Common myeloid progenitor, CD34-positive (primary cell): ENCODE results near the gene FIBCD1.

Experiments
- CTCF ChIA-PET: fragments of 350-600 bp; sonication (Branson Sonifier 250); formaldehyde crosslinking; loops from one replicate; lab custom pipeline; 2021; ENCODE audit warnings: antibody characterized with exemption; lab: Charles Lee
- POLR2A ChIA-PET: fragments of 350-600 bp; sonication (Branson Sonifier 250); formaldehyde crosslinking; loops from one replicate; lab custom pipeline; 2021; ENCODE audit warnings: antibody characterized with exemption; lab: Charles Lee
- DNase-seq, 3 donors: peaks; one replicate each; pipeline versions ENCODE4 v3.0.0 to v3.0.0-alpha.2; 2013
- H3K27ac ChIP-seq, 2 experiments: 1 replicate in 1 of 2; 2 replicates in 1 of 2; pipeline ENCODE4 v1.7.0; 2013; ENCODE audit warnings: inconsistent platforms in 2 of 2, low read length in 2 of 2, mild to moderate bottlenecking in 2 of 2, low read depth in 1 of 2, moderate library complexity in 1 of 2; ENCODE audit not compliant: severe bottlenecking in 2 of 2, insufficient read depth in 1 of 2, poor library complexity in 1 of 2
- H3K27me3 ChIP-seq, 5 experiments: replicated peaks in 2 of 5; 1 replicate in 3 of 5; 2 replicates in 2 of 5; pipeline versions ENCODE4 v1.6.1 to v1.7.0; 2013; ENCODE audit warnings: low read length in 4 of 5, mild to moderate bottlenecking in 2 of 5, moderate library complexity in 2 of 5, inconsistent platforms in 1 of 5; ENCODE audit not compliant: insufficient read depth in 5 of 5, control insufficient read depth in 4 of 5
- H3K36me3 ChIP-seq, 4 experiments: 1 replicate in 2 of 4; 2 replicates in 2 of 4; pipeline versions ENCODE4 v1.6.1 to v1.7.0; 2013; ENCODE audit warnings: low read length in 3 of 4, control low read depth in 1 of 4, mild to moderate bottlenecking in 1 of 4; ENCODE audit not compliant: control insufficient read depth in 4 of 4, insufficient read depth in 4 of 4
- H3K4me1 ChIP-seq, 4 experiments: 1 replicate in 3 of 4; 2 replicates in 1 of 4; pipeline versions ENCODE4 v1.6.1 to v1.7.1; 2013; ENCODE audit warnings: low read length in 3 of 4, mild to moderate bottlenecking in 3 of 4, control low read depth in 1 of 4, inconsistent platforms in 1 of 4, moderate library complexity in 1 of 4; ENCODE audit not compliant: control insufficient read depth in 4 of 4, insufficient read depth in 4 of 4; ENCODE audit errors: control extremely low read depth in 1 of 4
- H3K4me3 ChIP-seq, 7 experiments: 1 replicate in 4 of 7; 2 replicates in 3 of 7; pipeline versions ENCODE4 v1.5.1 to v1.7.0; 2013; ENCODE audit warnings: mild to moderate bottlenecking in 7 of 7, low read length in 6 of 7, moderate library complexity in 6 of 7, inconsistent platforms in 2 of 7, low read depth in 2 of 7, control low read depth in 1 of 7; ENCODE audit not compliant: insufficient read depth in 4 of 7, control insufficient read depth in 1 of 7; ENCODE audit errors: extremely low read depth in 1 of 7
- H3K9me3 ChIP-seq, 5 experiments: 1 replicate in 4 of 5; 2 replicates in 1 of 5; pipeline versions ENCODE4 v1.6.1 to v1.7.1; 2013; ENCODE audit warnings: low read length in 4 of 5, mild to moderate bottlenecking in 2 of 5, inconsistent platforms in 1 of 5, low read depth in 1 of 5, moderate library complexity in 1 of 5; ENCODE audit not compliant: control insufficient read depth in 4 of 5, insufficient read depth in 2 of 5; ENCODE audit errors: control extremely low read depth in 1 of 5
- WGBS: methylation state at CpG from one replicate; pipeline ENCODE4 v1.1.5; 2013; ENCODE audit not compliant: insufficient coverage; 5-methylcytosine and 5-hydroxymethylcytosine counted together

The FIBCD1 gene

GRCh38 chr9:130985029-130985428 lies 46.0 kb upstream of the FIBCD1 start:
- POLR2A ChIA-PET, result interaction anchor here (0.6 kb wide), 1 partner anchor 116 kb away, joined by 3 read pairs; no protein-coding TSS in a partner anchor
- Histone ChIP-seq H3K9me3 (no peaks in the 10 kb centered on the region), H3K4me1 (peaks cover 0 to 20% (median 15%) of the 10 kb centered on the region in 4 experiments), H3K36me3 (no peaks in the 10 kb centered on the region), H3K27me3 (peaks cover 0 to 3% (median 0%) of the 10 kb centered on the region in 5 experiments), H3K27ac (no peak overlapping the region), H3K4me3 (no peak overlapping the region)
- CTCF ChIA-PET, result interaction anchor here (1.3 to 2.0 kb wide), 2 partner anchors 13 to 114 kb away, joined by 4 to 6 read pairs; no protein-coding TSS in a partner anchor
- WGBS, result 100% methylated on average over 6 of the region's 6 CpGs
- no peak for DNase-seq

- 96% methylated on average over 8 of the region's 8 CpGs for WGBS
- no peak overlapping the region for H3K4me3 ChIP-seq
- no peak for DNase-seq
- CTCF ChIA-PET, result interaction anchor here (0.8 to 2.0 kb wide), 3 partner anchors 14 to 113 kb away, joined by 3 to 6 read pairs (median 4); no protein-coding TSS in a partner anchor
- H3K36me3 ChIP-seq, result no peaks in the 10 kb centered on the region
- peaks cover 0 to 3% (median 0%) of the 10 kb centered on the region in 5 experiments for H3K27me3 ChIP-seq
- H3K9me3 ChIP-seq, result no peaks in the 10 kb centered on the region
- POLR2A ChIA-PET, result no interaction called here
- no peak overlapping the region for H3K27ac ChIP-seq
- peaks cover 0 to 24% (median 15%) of the 10 kb centered on the region in 4 experiments for H3K4me1 ChIP-seq
Measured at GRCh38 chr9:130984521-130984920, 45.5 kb upstream of the FIBCD1 start.

- no peaks in the 10 kb centered on the region for H3K36me3 ChIP-seq
- CTCF ChIA-PET, result interaction anchor here (0.8 to 2.4 kb wide), 3 partner anchors 14 to 113 kb away, joined by 3 to 9 read pairs (median 4); no protein-coding TSS in a partner anchor
- WGBS, result 95% methylated on average over 10 of the region's 11 CpGs
- H3K4me3 ChIP-seq, result no peak overlapping the region
- no peaks in the 10 kb centered on the region for H3K9me3 ChIP-seq
- DNase-seq, result no peak
- POLR2A ChIA-PET, result no interaction called here
- peaks cover 0 to 3% (median 0%) of the 10 kb centered on the region in 5 experiments for H3K27me3 ChIP-seq
- H3K4me1 ChIP-seq, result peaks cover 0 to 24% (median 15%) of the 10 kb centered on the region in 4 experiments
- no peak overlapping the region for H3K27ac ChIP-seq
Measured at GRCh38 chr9:130983970-130984369, 44.9 kb upstream of the FIBCD1 start.

- POLR2A ChIA-PET, result no interaction called here
- H3K27ac ChIP-seq, result no peak overlapping the region
- H3K4me1 ChIP-seq, result peaks cover 0 to 24% (median 15%) of the 10 kb centered on the region in 4 experiments
- WGBS, result 98% methylated on average over 5 of the region's 6 CpGs
- no peak overlapping the region for H3K4me3 ChIP-seq
- CTCF ChIA-PET, result interaction anchor here (1.3 to 2.4 kb wide), 2 partner anchors 15 to 20 kb away, joined by 4 to 9 read pairs; no protein-coding TSS in a partner anchor
- H3K36me3 ChIP-seq, result no peaks in the 10 kb centered on the region
- peaks cover 0 to 3% (median 0%) of the 10 kb centered on the region in 5 experiments for H3K27me3 ChIP-seq
- no peak for DNase-seq
- no peaks in the 10 kb centered on the region for H3K9me3 ChIP-seq
Measured at GRCh38 chr9:130983359-130983670, 44.3 kb upstream of the FIBCD1 start.

- CTCF ChIA-PET, result interaction anchor here (0.6 to 2.4 kb wide), 6 partner anchors 16 to 116 kb away, joined by 3 to 9 read pairs (median 4); no protein-coding TSS in a partner anchor
- WGBS, result 98% methylated on average over 23 of the region's 25 CpGs
- POLR2A ChIA-PET, result interaction anchor here (0.7 kb wide), 1 partner anchor 44 kb away, joined by 3 read pairs; no protein-coding TSS in a partner anchor
Measured at GRCh38 chr9:130982636-130983358, 43.8 kb upstream of the FIBCD1 start.

GRCh38 chr9:130981756-130982137 lies 42.7 kb upstream of the FIBCD1 start:
- Histone ChIP-seq H3K4me3 (no peak overlapping the region), H3K27me3 (no peaks in the 10 kb centered on the region), H3K9me3 (no peaks in the 10 kb centered on the region), H3K27ac (no peak overlapping the region), H3K36me3 (no peaks in the 10 kb centered on the region), H3K4me1 (peaks cover 0 to 24% (median 15%) of the 10 kb centered on the region in 4 experiments)
- DNase-seq, result no peak
- WGBS, result 98% methylated on average over 10 of the region's 14 CpGs
- ChIA-PET CTCF (interaction anchor here (0.8 to 2.4 kb wide), 6 partner anchors 13 to 115 kb away, joined by 3 to 9 read pairs (median 4); no protein-coding TSS in a partner anchor), POLR2A (interaction anchor here (0.7 kb wide), 1 partner anchor 45 kb away, joined by 3 read pairs; no protein-coding TSS in a partner anchor)

More at GRCh38 chr9:130982636-130983358, 43.8 kb upstream of the FIBCD1 start:
- no peaks in the 10 kb centered on the region for H3K9me3 ChIP-seq
- no peak overlapping the region for H3K27ac ChIP-seq
- peaks cover 0 to 24% (median 15%) of the 10 kb centered on the region in 4 experiments for H3K4me1 ChIP-seq
- no peak overlapping the region for H3K4me3 ChIP-seq
- peaks cover 0 to 3% (median 0%) of the 10 kb centered on the region in 5 experiments for H3K27me3 ChIP-seq
- no peaks in the 10 kb centered on the region for H3K36me3 ChIP-seq
- DNase-seq, result no peak
